A549 treated with DMSO at 1 μM for 4 hours (cell line): ENCODE data around the gene KCNS1. TPM values are rescaled to one million over a fixed set of nuclear protein-coding genes. Genes with fewer than 3 reads are reported as not detected.

Experiments
- total RNA-seq: library from RNA; stranded (reverse); fragments of 200-300 nt; extraction: Qiagen RNA extraction; gene quantifications from 5 replicates; pipeline ENCODE4 v1.2.3, GENCODE V29; 2022; ENCODE audit warnings: low read depth

The KCNS1 gene
- total RNA-seq: not detected in 5 replicates

GRCh38 chr20:45100563-45101245, at the start of gene KCNS1:
Gene KCNS1 (minus strand): TSS chr20:45101127. CDS start chr20:45099236, 1,891 bp downstream.

DNA sequence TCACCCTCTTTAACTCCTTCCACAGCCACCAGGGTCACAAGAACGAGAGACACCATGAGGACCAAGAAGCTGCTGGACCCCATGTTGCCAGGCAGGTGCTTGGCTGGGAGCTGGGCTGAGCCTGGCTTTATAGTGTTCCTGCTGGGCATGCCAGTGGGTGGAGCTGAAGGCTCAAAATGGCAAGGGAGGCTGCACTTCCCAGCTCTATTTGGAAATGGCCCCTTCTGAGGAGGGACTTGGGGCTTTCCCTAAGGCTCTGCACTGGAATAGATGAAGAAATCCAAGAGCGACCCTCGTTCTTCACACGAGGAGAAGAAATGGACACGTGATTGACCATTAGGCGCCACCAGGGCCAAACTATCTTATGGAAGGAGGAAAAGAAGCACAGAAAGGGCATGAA, 23.4 kb upstream of the KCNS1 start, which contains the start of gene WFDC12:
TSS of gene WFDC12 (minus strand) at position 101 of the 400 bp plus-strand sequence. CDS start at position 83, 18 bp downstream.

GRCh38 chr20:45114465-45115385, 13.8 kb upstream of the KCNS1 start, which contains the start of gene WFDC5:
Gene WFDC5 (minus strand): TSS chr20:45115174. CDS start chr20:45115083, 91 bp downstream.

Other genes with a start within 250 kb of the KCNS1 start
- 183 to 225 TPM (median 204 TPM) in 5 replicates for gene YWHAB, start 215.4 kb downstream of the KCNS1 start, total RNA-seq
- 12.7 to 21.6 TPM (median 18.4 TPM) in 5 replicates for gene PABPC1L, start 191.1 kb downstream of the KCNS1 start, total RNA-seq
- 41.5 to 47.8 TPM (median 42.5 TPM) in 5 replicates for gene TOMM34, start 140.7 kb downstream of the KCNS1 start, total RNA-seq
- 14.2 to 17.6 TPM (median 15.4 TPM) in 5 replicates for gene STK4, start 134.6 kb downstream of the KCNS1 start, total RNA-seq
- gene WFDC5, start 14.0 kb upstream of the KCNS1 start, total RNA-seq: not detected in 5 replicates
- gene WFDC12, start 23.3 kb upstream of the KCNS1 start, total RNA-seq: not detected in 5 replicates
- 2.3 to 4.5 TPM (median 3.2 TPM) in 5 replicates for gene PI3, start 73.8 kb upstream of the KCNS1 start, total RNA-seq
- gene SEMG1, start 105.9 kb upstream of the KCNS1 start, total RNA-seq: not detected in 5 replicates
- not detected in 5 replicates for gene SEMG2, start 120.2 kb upstream of the KCNS1 start, total RNA-seq
- gene SLPI, start 153.4 kb upstream of the KCNS1 start, total RNA-seq: 9.1 to 13.4 TPM (median 11.7 TPM) in 5 replicates
- gene RBPJL, start 205.7 kb upstream of the KCNS1 start, total RNA-seq: not detected in 5 replicates
- 0.09 to 0.14 TPM (median 0.13 TPM) in 4 of 5 replicates, not detected in the other for gene MATN4, start 207.2 kb upstream of the KCNS1 start, total RNA-seq
- gene SDC4, start 247.3 kb upstream of the KCNS1 start, total RNA-seq: 120 to 180 TPM (median 141 TPM) in 5 replicates